OCI-LY7 (cell line): ENCODE results near the gene METTL22. TPM values are rescaled to one million over a fixed set of nuclear protein-coding genes. Genes with fewer than 3 reads are reported as not detected.

ENCODE experiments used
- BruUV-seq: library from RNA; stranded (reverse); fragments of 400-500 nt; replicated peaks from 2 replicates; lab custom pipeline; 2021; lab: Mats Ljungman, UMichigan
- CTCF ChIA-PET: fragments of 300-600 bp; sonication (Branson Sonifier 250); formaldehyde crosslinking; loops from one replicate; lab custom pipeline; 2022; ENCODE audit warnings: antibody characterized with exemption; ENCODE audit not compliant: unreplicated experiment; lab: Charles Lee
- POLR2A ChIA-PET: fragments of 300-600 bp; sonication (Branson Sonifier 250); formaldehyde crosslinking; loops from one replicate; lab custom pipeline; 2022; ENCODE audit warnings: antibody characterized with exemption; lab: Charles Lee
- DNase-seq: peaks from one replicate; pipeline ENCODE4 v3.0.0-alpha.2; 2015; ENCODE audit warnings: low spot score
- H2AFZ ChIP-seq: fragments of 200-600 bp; sonication (generic), shearing (Covaris generic); 2 replicates; pipeline ENCODE4 v1.6.1; 2014; ENCODE audit warnings: mild to moderate bottlenecking, antibody characterized with exemption, low read length, moderate library complexity
- H3K27ac ChIP-seq: fragments of 200-600 bp; sonication (generic); 2 replicates; pipeline ENCODE4 v1.5.1; 2014; ENCODE audit warnings: mixed run types, low read depth, mild to moderate bottlenecking, moderate library complexity, low read length, inconsistent platforms; ENCODE audit not compliant: poor library complexity, severe bottlenecking
- H3K36me3 ChIP-seq: fragments of 200-600 bp; sonication (generic); 2 replicates; pipeline ENCODE4 v1.6.1; 2014; ENCODE audit warnings: mild to moderate bottlenecking, antibody characterized with exemption, low read length, moderate library complexity, mixed read lengths; ENCODE audit not compliant: insufficient read depth
- H3K4me1 ChIP-seq: fragments of 200-600 bp; sonication (generic); 2 replicates; pipeline ENCODE4 v1.5.1; 2014; ENCODE audit warnings: mild to moderate bottlenecking, low read length; ENCODE audit not compliant: insufficient read depth, poor library complexity, severe bottlenecking
- H3K4me2 ChIP-seq: fragments of 200-600 bp; sonication (generic); 2 replicates; pipeline ENCODE4 v1.6.1; 2014; ENCODE audit warnings: mild to moderate bottlenecking, low read length
- H3K4me3 ChIP-seq: fragments of 200-600 bp; sonication (generic); 2 replicates; pipeline ENCODE4 v1.5.1; 2014; ENCODE audit warnings: mild to moderate bottlenecking, low read depth, low read length; ENCODE audit not compliant: poor library complexity, severe bottlenecking
- H3K79me2 ChIP-seq: fragments of 200-600 bp; sonication (generic); 2 replicates; pipeline ENCODE4 v1.6.1; 2016; ENCODE audit warnings: low read depth, mild to moderate bottlenecking, low read length, moderate library complexity, mixed read lengths; ENCODE audit not compliant: insufficient read depth
- H3K9me2 ChIP-seq: fragments of 200-600 bp; sonication (generic); 2 replicates; pipeline ENCODE4 v1.6.1; 2016; ENCODE audit warnings: mild to moderate bottlenecking, low read length, mixed read lengths; ENCODE audit not compliant: insufficient read depth
- H3K9me3 ChIP-seq: fragments of 200-600 bp; sonication (generic); 2 replicates; pipeline ENCODE4 v1.6.1; 2014; ENCODE audit warnings: mild to moderate bottlenecking, mixed run types, low read length, mixed read lengths
- H4K20me1 ChIP-seq: fragments of 200-600 bp; sonication (generic); 2 replicates; pipeline ENCODE4 v1.6.1; 2014; ENCODE audit warnings: mild to moderate bottlenecking, antibody characterized with exemption, low read length, moderate library complexity, mixed read lengths; ENCODE audit not compliant: insufficient read depth
- CTCF ChIP-seq: fragments of 200-600 bp; sonication (generic); conservative IDR thresholded peaks from 2 replicates; pipeline ENCODE4 v1.5.1; 2014; ENCODE audit warnings: mild to moderate bottlenecking, antibody characterized with exemption, low read length, moderate library complexity, mixed read lengths
- EZH2phosphoT487 ChIP-seq: fragments of 200-600 bp; sonication (generic); IDR thresholded peaks from 2 replicates; pipeline ENCODE4 v1.6.1; 2018; ENCODE audit warnings: low read depth, borderline replicate concordance, mild to moderate bottlenecking, mixed run types, antibody characterized with exemption, low read length, moderate library complexity, mixed read lengths
- intact Hi-C: fragments of 100-400 bp; cut with micrococcal nuclease; formaldehyde crosslinking; loops from one replicate; pipeline ENCODE4 v1.10.0; 2022; ENCODE audit not compliant: unreplicated experiment
- total RNA-seq, 2 experiments: library from RNA; depleted of rRNA in 1 of 2; stranded (reverse); fragments of >200 nt in 1 of 2; shearing (Covaris generic) in 1 of 2; gene quantifications; 2 replicates each; pipeline ENCODE4 v1.2.3, GENCODE V29; 2014 to 2022

METTL22 gene
- total RNA-seq, 2 experiments from 2014 or later = 22.4 to 55.0 TPM

DNA sequence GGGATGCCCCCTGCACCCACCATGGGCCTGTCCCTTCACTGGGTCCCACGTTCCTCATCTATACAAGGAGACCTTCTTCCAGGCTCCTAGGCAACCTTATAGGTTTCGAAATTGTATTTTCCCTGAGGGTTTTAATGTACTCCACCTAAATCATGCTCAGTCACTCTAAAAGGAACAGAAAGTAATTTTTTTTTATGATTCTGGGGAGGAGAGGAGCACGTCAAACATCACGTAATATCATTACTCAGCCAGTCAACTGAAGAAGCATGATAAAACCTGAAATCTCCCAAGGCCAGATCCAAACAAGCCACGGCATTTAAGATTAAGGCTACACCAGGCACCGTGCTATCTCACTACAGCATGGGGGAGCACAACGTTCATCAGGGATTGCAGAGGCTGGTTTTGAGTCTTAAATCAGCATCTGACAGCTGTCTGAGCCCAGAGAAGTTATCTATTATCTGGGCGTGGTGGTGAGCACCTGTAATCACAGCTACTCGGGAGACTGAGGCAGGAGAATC lies 27.3 kb upstream of the METTL22 start:
- DNase-seq = no peak
- H4K20me1 ChIP-seq = no peaks in the 10 kb centered on the region
- intact Hi-C loops = no loop called here
- ChIA-PET CTCF (no interaction called here), POLR2A (no interaction called here)
- H3K4me2 ChIP-seq = no peak overlapping the region
- H3K79me2 ChIP-seq = no peaks in the 10 kb centered on the region
- H3K9me3 ChIP-seq = no peaks in the 10 kb centered on the region
- no TSS peak for BruUV-seq
- no peaks in the 10 kb centered on the region for H3K9me2 ChIP-seq
- TF ChIP-seq CTCF (no peak), EZH2phosphoT487 (no peak)
- no peak overlapping the region for H3K4me3 ChIP-seq
- H3K36me3 ChIP-seq = no peaks in the 10 kb centered on the region
- no peak overlapping the region for H3K27ac ChIP-seq
- H2AFZ ChIP-seq = no peak overlapping the region
- no peaks in the 10 kb centered on the region for H3K4me1 ChIP-seq

DNA sequence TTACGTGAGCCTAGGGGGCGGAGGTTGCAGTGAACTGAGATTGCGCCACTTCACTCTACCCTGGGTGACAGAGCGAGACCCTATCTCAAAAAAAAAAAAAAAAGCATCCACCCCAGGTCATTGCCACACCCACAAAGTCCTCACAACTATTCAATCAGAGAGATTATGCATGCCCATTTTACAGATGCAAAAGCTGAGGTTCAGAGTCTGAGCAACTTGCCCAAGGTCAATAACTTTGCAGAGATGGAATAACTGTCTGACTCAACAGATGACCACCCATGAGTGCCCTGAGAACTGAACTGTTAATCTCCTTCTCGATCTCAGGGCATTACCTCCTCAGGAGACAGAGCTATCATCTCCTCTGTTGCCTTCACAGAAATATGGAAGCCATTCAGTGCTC lies 25.7 kb upstream of the METTL22 start:
- CTCF ChIA-PET = no interaction called here
- Histone ChIP-seq H3K36me3 (no peaks in the 10 kb centered on the region), H3K9me2 (no peaks in the 10 kb centered on the region), H2AFZ (no peak overlapping the region), H3K4me2 (no peak overlapping the region), H3K4me1 (no peaks in the 10 kb centered on the region), H3K9me3 (no peaks in the 10 kb centered on the region), H3K27ac (no peak overlapping the region), H4K20me1 (no peaks in the 10 kb centered on the region; the same call in 1 of the 2 replicates), H3K4me3 (no peak overlapping the region), H3K79me2 (no peaks in the 10 kb centered on the region)
- BruUV-seq = no TSS peak
- TF ChIP-seq EZH2phosphoT487 (no peak), CTCF (no peak)
- DNase-seq = no peak
- intact Hi-C loops = no loop called here
- POLR2A ChIA-PET = no interaction called here

- H4K20me1 ChIP-seq = no peaks in the 10 kb centered on the region; the same call in 1 of the 2 replicates
- no peaks in the 10 kb centered on the region for H3K79me2 ChIP-seq
- no peak overlapping the region for H3K4me2 ChIP-seq
- no peak for DNase-seq
- H3K36me3 ChIP-seq = no peaks in the 10 kb centered on the region
- ChIA-PET POLR2A (no interaction called here), CTCF (no interaction called here)
- no peak overlapping the region for H2AFZ ChIP-seq
- H3K4me1 ChIP-seq = no peaks in the 10 kb centered on the region
- no peak overlapping the region for H3K4me3 ChIP-seq
- intact Hi-C loops = no loop called here
- BruUV-seq = no TSS peak
- H3K9me3 ChIP-seq = no peaks in the 10 kb centered on the region
- no peaks in the 10 kb centered on the region for H3K9me2 ChIP-seq
- no peak for TF ChIP-seq CTCF
- TF ChIP-seq EZH2phosphoT487 = no peak
- H3K27ac ChIP-seq = no peak overlapping the region
Observed at GRCh38 chr16:8596581-8596980, 24.9 kb upstream of the METTL22 start.
